NCI-H1436 (cell line): ENCODE results near the gene KIAA0825.
A peak's percentile ranks its signal among the peaks of the same experiment; 100 is the strongest.
"Not testable (repeated sequence)": the region's sequence is repeated elsewhere in the genome, so short reads cannot be mapped to it uniquely, and the experiment has no call there.

Experiments
- DNase-seq: peaks from one replicate; lab custom pipeline; 2025; lab: John Stamatoyannopoulos, UW

The KIAA0825 gene

GRCh38 chr5:94171070-94171469 lies 447.3 kb downstream of the KIAA0825 start:
- not testable (repeated sequence) for DNase-seq

DNA sequence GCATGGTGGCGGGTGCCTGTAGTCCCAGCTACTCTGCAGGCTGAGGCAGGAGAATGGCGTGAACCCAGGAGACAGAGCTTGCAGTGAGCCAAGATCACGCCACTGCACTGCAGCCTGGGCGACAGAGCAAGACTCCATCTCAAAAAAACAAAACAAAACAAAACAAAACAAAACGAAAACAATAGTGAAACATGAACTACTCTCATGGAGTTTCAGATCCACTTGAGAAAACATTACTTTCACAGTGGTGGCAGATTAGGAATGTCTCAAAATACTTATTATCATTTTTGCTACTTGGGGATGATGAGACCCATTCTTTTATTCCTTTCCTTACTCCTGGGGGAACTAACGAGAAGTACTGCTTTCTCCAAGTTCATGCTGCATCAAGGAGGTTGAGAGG lies 448.2 kb downstream of the KIAA0825 start:
- DNase-seq: not testable (repeated sequence)

DNA sequence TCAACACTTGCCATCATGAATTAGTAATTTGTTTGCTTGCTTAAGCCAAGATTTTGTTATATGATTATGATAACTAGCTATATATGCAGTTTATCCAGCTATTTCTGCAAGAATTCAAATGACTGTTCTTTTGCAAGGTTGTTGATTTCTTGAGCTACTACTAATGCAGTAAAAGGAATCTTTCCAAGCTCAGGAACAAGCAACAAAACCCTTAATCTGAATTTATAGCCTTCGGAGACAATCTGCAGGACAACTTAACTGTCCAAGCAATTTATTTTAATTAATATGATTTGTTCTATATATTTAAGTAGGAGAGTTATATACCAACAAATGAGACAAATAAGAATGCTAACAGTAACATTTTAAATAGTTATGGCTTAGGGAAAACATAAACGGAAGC lies 450.3 kb downstream of the KIAA0825 start:
- no peak for DNase-seq

- DNase-seq: no peak
Observed at GRCh38 chr5:94161801-94162200, 456.6 kb downstream of the KIAA0825 start.

DNA sequence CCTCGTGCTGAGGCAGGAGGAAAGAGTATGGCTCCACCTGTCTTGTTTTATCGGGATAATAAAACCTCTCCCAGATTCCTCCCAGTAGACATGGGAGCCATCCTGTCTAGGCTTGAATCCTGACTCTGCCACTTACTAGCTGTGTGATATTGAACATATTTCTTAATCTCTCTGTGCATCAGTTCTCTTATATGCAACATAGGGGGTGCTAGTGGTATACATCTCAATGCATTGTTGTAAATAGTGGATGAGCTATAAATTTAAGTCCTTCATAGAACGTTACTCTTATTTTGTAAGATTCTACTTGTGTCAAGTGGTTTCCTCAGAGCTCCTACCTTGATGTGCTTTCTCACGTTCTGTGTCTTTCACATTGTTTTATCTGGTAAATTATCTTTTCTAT lies 459.3 kb downstream of the KIAA0825 start:
- no peak for DNase-seq

DNA sequence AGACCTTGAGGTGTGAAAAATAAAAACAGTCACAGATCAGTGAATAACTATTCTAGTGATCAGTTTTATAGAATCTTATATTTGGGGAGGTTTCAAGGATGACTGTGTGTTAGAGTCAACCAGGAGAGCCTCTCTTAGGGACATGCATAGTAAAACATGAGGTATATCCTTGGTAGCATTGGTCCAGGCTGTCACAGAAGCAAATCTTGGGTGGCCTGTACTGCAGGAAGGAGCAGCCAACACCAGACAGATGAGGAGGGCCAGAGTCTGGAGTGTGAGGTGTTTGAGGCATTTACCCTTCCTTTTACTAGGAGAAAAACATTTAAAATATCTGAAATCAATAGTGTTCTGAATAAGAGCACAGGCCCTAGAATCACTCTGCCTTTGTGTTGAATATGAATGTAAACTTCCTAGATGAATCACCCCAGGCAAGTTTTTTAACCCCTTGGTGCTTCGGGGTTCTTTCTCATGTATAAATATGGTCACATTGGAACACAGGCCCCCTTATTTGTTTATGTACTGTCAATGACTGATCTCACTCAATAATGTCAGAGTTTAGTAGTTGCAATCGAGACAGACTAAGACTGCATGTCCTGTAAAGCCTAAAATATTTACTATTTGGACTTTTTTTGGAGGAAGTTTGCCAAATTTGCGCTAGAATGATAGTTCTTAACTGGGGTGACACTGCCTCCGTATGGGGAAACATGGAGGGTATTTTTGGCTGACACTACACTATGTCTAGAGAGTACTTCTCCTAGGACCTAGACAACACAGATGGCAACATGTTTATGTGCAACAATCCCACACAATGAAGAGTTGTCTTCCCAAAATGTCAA lies 460.5 kb downstream of the KIAA0825 start:
- DNase-seq: no peak

DNA sequence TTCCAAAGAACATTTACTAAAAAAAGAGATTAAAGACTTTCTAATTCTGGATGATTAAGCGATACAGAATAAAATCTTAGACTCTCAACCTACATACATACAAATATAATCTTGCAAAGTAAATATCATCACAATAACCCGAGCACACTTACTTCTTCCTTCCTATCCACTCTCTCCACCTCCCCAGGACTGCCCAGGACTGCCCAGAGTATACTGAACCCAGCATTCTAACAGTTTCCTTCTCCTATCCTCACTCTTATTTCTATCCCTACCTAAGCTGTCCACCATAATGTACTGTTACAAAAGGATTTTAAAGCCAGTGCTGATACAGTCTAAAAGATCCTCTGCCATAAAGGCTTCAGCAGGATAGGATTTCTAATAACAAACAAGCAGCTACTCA lies 463.7 kb downstream of the KIAA0825 start:
- no peak for DNase-seq

DNA sequence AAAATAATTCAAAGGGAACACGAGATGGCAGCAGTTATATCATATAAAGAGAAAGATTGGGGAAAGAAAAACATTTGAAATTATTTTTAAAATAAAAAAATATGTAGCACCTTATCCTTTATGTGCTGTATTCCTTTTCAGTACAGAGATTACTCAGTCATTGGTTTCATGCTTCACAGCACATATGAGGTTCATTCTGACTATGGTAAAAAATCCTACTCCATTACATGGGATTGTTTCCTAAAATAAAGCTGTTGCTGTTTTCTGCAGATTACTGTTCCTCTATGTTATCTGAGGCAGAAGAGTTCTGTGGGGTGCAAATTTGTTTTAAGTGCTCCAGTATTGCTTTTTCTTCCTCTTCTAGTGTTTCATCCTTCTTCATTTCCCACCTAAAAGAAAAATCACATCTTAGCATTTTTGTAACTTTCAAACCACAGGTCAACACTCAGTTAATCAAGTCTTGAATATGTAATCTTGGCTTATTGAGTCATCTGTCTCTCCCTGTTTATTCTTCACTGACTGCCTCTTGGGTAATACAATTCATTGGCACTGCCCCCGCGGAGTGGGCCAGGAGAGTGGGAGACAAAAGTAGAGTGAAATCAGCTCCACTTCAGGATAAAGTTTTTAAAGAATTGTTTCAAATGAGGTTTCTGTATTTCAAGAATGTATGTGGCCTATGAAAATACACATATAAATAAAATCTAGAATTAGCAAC lies 464.5 kb downstream of the KIAA0825 start:
- DNase-seq: no peak

DNA sequence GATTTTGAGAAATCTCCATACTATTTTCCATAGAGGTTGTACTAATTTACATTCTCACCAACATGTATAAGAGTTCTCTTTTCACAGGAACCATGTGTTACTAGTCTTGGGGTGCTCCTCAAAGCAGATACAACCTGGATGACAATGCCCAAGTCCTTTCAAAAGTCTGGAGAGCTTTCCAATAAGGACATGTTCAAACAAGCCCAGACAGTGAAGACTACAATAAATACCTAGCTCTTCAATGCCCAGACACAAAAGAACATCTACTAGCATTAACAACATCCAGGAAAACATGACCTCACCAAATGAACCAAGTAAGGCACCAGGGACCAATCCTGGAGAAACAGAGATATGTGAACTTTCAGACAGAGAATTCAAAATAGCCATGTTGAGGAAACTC lies 474.8 kb downstream of the KIAA0825 start:
- DNase-seq: not testable (repeated sequence)

- no peak for DNase-seq
Observed at GRCh38 chr5:94140300-94140699, 478.1 kb downstream of the KIAA0825 start.

DNA sequence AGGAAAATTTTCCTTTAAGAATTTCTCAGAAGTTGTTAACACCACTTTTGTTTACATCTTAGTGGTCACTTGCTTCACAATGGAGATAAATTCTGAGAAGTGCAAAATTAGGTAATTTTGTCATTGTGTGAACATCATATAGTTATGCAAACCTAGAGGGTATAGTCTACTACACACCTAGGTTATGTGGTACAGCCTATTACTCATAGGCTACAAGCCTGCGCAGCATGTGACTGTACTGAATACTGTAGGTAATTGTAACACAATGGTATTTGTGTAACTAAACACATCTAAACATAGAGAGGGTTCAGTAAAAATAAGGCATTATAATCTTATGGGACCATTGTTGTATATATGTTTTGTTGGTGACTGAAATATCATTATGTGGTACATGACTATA lies 488.3 kb downstream of the KIAA0825 start:
- DNase-seq: no peak

GRCh38 chr5:94125107-94125506 lies 493.3 kb downstream of the KIAA0825 start:
- no peak for DNase-seq

- not testable (repeated sequence) for DNase-seq
Observed at GRCh38 chr5:94116317-94116716, 502.1 kb downstream of the KIAA0825 start.

DNA sequence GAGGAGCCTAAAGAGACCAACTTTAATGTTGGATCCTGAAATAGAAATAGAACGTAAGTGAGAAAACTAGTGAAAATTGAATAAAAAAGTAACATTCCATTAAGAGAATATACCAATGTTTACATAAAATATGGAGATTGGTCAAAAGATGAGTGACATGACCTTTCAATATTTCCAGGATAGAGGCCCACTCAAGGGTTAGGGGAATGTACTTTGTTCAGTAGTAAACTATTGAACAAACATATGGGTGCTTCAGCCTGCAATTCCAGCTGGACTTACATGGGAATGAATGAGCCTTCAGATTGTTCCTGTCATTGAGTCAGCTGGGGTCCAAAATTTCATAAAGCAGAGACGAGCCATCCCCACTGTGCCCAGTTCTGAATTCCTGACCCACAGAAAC lies 505.3 kb downstream of the KIAA0825 start:
- no peak for DNase-seq

DNA sequence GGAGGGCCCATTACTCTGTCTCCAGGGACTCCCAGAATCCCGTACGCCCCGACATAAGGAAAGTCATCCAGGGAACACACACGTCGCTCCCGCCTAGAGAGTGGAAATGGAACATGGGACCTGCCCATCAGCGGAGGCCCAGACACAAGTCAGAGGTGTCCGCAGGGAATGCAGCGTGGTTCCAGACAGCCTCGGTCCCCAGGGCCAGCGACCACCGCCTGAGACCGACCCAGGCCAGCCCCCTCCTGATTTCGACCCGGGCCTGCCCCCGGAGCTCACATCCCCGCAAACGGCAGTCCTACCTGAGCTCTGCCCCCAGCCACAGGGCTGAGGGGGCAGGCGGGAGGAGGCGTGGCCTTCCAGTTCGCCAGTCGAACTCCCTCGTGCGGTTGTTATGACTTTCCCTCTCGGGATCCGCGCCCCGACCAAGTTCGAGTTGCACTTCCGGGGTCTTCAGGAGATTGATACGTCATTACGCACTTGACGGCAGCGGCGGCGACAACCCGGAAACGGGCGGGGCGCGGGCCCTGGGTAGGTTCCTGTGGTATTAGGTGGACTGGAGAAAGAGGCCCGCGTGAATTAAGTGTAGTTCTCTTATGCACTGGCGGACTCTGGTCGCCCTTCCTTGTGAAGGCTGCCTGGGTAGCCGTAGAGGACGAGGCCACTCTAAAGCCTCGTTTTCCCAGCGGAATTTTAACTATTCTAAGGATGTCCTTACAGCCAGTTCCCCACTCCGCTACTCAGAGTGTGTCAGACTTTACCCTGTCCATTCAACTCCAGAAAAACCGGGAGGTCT lies 507.0 kb downstream of the KIAA0825 start:
- DNase-seq: peak; percentile 92

GRCh38 chr5:94103514-94104245 lies 514.7 kb downstream of the KIAA0825 start:
- no peak for DNase-seq
